ENCODE data around the gene CNTRL.
"Not testable (repeated sequence)": the region's sequence is repeated elsewhere in the genome, so short reads cannot be mapped to it uniquely, and the experiment has no call there.

DNA sequence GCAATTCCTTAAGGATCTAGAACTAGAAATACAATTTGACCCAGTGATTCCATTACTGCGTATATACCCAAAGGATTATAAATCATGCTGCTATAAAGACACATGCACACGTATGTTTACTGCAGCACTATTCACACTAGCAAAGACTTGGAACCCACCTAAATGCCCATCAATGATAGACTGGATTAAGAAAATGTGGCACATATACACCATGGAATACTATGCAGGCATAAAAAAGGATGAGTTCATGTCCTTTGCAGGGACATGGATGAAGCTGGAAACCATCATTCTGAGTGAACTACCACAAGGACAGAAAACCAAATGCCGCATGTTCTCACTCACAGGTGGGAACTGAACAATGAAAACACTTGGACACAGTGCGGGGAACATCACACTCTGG is 46.5 kb upstream of the CNTRL start:
- TF ChIP-seq CTCF (IDR thresholded peaks at IDR 0.05); RFX5 (IDR thresholded peaks at IDR 0.05); PHF8 (IDR thresholded peaks at IDR 0.05; ENCODE audit: borderline replicate concordance, low read depth); CBX2 (IDR thresholded peaks at IDR 0.05; ENCODE audit: borderline replicate concordance, low read depth); MAZ (IDR thresholded peaks at IDR 0.05; ENCODE audit: borderline replicate concordance, low read depth, low read length); POLR2A (IDR thresholded peaks at IDR 0.05; ENCODE audit: low read length); ELK1 (IDR thresholded peaks at IDR 0.05; ENCODE audit: low read depth, low read length); EP300 (IDR thresholded peaks at IDR 0.05); PBX3 (IDR thresholded peaks at IDR 0.05); BCL3 (IDR thresholded peaks at IDR 0.05); HMGXB4 (CRISPR knock-in tag; IDR thresholded peaks at IDR 0.05; ENCODE audit: borderline replicate concordance); KDM1A (IDR thresholded peaks at IDR 0.05; ENCODE audit: low read depth); RAD21 (conservative IDR thresholded peaks at IDR 0.05 in 1 of 2, IDR thresholded peaks at IDR 0.05 in 1 of 2): not testable (repeated sequence)
